Superior temporal gyrus (tissue), 1 donor: Measurements from ENCODE around the gene CBX1.
A peak's percentile ranks its signal among the peaks of the same experiment; 100 is the strongest.
"Not testable (repeated sequence)": the region's sequence is repeated elsewhere in the genome, so short reads cannot be mapped to it uniquely, and the experiment has no call there.

ENCODE experiments used
- DNase-seq: peaks from one replicate; pipeline ENCODE4 v3.0.0-alpha.2; 2016; ENCODE audit errors: extremely low spot score

Gene CBX1

GRCh38 chr17:48072811-48073210, 28.5 kb downstream of the CBX1 start:
- not testable (repeated sequence) for DNase-seq

DNA sequence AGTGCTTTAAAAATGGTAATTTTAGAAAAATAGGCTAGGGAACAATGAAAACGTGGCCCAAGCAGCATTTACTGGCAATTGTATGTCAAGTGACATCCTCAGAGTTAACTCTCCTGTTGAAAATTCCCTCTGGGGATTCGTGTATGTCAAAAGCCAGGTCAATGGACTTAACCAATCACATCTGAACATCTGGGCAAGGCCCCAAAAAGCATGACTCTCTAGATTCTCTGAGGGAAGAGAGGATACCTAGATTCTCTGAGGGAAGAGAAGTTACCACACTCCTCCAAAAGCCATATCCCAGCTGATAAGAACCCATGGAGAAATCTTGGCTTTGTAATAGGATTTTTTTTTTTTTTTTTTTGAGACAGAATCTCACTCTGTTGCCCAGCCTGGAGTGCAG, 29.6 kb downstream of the CBX1 start:
- DNase-seq: no peak

- DNase-seq: no peak
These were observed 31.1 kb downstream of the CBX1 start for GRCh38 chr17:48070195-48070594.

- no peak for DNase-seq
These were observed 32.8 kb downstream of the CBX1 start for GRCh38 chr17:48068491-48068961.

GRCh38 chr17:48067808-48068207, 33.5 kb downstream of the CBX1 start:
- DNase-seq: not testable (repeated sequence)

DNA sequence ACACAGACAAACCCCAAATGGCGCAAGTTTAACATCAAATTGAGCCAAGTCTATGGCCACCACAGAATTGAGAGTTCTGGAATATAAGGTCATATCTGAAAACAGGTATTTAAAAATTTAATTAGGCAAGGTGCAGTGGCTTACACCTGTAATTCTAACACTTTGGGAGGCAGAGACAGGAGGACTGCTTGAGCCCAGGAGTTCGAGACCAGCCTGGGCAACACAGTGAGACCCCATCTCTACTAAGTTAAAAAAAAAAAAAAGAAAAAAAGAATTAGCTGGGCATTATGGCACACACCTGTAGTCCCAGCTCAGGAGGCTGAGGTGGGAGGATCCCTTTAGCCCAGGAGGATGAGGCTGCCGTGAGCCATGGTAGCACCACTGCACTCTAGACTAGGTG, 34.0 kb downstream of the CBX1 start:
- DNase-seq: no peak

DNA sequence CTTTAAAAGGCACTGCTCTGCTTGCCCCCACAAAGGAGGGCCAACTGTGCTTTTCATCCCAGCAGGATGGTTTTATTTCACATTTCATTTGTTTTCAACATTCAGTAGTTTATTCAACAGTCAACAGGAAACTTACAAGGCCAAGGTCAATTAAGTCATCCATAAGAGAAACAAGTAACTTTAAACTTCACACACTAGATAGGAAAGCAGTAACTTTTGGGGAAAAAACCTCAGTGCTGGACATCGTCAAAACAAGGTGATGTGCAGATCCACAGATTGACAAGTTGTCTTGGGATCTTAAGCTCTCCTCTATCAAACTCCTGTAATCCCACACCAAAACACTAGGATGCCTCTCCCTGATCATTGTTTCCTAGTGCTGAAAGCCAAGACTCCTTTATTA, 34.6 kb downstream of the CBX1 start:
- no peak for DNase-seq

GRCh38 chr17:48066192-48066591, 35.1 kb downstream of the CBX1 start:
- DNase-seq: no peak

GRCh38 chr17:48064638-48065037, 36.6 kb downstream of the CBX1 start:
- DNase-seq: no peak

DNA sequence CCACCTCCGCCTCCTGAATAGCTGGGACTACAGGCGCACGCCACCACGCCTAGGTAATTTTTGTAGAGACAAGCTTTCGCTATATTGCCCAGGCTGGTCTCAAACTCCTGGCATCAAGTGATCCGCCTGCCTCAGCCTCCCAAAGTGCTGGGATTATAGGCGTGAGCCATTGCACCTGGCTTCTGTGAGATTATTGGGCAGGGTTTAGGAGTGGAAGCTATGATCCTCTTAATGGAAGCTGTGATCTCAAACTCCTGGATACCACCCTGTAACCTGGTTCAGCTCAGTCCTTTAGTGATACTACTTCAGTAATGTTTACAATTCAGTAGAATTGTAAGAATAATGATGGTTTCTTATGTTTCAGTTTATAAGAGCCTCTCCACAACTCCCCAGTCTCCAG, 39.0 kb downstream of the CBX1 start:
- no peak for DNase-seq

- no peak for DNase-seq
These were observed 41.0 kb downstream of the CBX1 start for GRCh38 chr17:48060249-48060648.

- DNase-seq: no peak
These were observed 42.1 kb downstream of the CBX1 start for GRCh38 chr17:48059125-48059668.

DNA sequence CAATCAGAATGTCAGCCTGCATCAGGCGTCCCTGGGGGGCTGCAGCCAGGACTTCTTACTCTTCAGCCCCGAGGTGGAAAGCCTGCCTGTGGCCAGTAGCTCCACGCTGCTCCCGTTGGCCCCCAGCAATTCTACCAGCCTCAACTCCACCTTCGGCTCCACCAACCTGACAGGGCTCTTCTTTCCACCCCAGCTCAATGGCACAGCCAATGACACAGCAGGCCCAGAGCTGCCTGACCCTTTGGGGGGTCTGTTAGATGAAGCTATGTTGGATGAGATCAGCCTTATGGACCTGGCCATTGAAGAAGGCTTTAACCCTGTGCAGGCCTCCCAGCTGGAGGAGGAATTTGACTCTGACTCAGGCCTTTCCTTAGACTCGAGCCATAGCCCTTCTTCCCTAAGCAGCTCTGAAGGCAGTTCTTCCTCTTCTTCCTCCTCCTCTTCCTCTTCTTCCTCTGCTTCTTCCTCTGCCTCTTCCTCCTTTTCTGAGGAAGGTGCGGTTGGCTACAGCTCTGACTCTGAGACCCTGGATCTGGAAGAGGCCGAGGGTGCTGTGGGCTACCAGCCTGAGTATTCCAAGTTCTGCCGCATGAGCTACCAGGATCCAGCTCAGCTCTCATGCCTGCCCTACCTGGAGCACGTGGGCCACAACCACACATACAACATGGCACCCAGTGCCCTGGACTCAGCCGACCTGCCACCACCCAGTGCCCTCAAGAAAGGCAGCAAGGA, 42.7 kb downstream of the CBX1 start:
- DNase-seq: no peak

GRCh38 chr17:48057626-48058025, 43.7 kb downstream of the CBX1 start:
- no peak for DNase-seq

- DNase-seq: no peak
These were observed 44.4 kb downstream of the CBX1 start for GRCh38 chr17:48056879-48057278.

DNA sequence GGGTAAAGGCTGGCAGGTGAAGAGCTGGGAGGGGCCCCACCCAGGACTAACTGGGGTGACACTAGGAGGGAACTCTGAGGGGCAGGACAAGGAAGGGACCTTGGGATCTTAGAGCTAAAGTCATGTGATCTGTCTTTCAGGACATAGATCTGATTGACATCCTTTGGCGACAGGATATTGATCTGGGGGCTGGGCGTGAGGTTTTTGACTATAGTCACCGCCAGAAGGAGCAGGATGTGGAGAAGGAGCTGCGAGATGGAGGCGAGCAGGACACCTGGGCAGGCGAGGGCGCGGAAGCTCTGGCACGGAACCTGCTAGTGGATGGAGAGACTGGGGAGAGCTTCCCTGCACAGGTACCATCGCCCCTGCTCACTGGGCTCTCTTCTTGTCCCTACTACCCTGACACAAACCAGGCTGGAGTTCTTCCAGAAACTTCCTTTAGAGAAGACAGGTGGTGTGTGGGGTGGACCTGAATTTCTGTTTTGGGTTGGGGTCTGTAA, 45.0 kb downstream of the CBX1 start:
- DNase-seq: no peak

DNA sequence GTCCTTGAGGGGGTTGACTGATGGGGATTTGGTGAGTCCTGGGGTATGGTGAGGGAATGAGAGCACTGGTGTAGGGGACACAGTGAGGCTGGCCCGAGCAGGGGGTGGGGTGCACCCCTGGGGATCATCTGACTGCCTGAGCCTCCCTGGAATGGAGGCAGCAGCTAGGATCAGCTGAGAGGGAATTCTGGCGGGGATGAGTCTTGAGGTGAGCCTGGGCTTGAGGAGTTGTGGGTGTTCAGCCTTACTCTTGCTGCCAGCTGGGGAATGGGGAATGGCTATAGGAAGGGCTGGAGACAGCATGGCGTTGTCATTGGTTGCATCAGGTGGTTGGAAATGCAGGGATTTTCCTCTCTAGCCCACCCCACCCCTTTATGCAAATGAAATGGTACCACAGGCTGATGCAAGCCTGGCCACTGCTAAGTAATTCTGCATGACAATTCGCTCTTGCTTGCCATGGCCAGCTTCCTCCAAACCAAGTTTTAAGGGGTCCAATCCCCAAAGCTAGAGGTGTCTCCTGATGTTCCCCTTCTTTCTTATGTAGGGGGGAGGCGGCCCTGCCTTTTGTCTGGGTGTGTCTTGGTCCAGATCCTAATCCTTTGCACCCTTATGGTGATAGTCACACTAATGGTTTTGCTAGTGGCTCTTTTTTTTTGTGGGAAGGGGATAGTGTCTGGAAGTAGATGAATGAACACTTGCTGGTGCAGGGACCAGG, 45.6 kb downstream of the CBX1 start:
- DNase-seq: no peak

GRCh38 chr17:48054238-48055185, 46.8 kb downstream of the CBX1 start:
- peak; percentile 79 for DNase-seq

GRCh38 chr17:48053758-48054237, 47.5 kb downstream of the CBX1 start:
- no peak for DNase-seq

DNA sequence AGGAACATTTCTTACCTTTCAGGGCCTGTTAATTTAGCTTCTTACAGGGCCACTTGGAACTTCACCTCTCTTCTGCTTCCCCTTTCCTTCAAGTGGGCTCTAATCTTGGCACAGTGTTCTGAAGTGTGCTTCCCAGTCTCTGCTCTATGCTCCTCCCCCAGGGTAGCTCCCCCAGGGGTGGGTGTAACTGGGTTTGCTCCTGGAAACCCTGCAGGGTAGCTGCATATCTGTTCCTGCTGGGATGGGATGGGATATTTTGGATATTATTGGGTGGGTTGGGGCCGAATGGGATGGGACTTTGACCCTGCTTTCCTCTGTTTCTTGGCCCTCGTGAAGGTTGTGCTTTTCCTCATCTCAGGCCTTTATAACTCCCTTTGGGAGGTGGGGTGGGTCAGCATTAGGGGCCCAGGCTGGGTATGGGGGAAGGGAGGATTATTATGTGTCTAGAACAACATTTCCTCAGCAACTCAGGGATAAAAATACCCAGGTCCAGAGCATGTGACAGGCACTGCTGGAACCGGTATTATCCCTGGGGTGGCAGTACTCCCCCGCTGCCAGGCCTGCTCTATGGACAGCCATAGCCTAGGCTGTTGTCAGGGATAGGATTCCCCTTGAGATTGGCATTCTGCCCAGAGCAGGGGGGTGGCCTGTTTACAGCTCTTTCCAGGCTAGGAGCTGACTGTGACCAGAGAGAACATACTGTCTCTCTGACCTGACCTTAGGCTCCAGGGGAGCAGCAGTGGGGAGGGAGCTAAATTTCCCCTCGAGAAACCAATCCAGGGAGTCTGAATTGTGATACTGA, 48.1 kb downstream of the CBX1 start:
- DNase-seq: peak; percentile 69
